HepG2 (cell line): ENCODE measurements around the gene FAM124A. TPM values are rescaled to one million over a fixed set of nuclear protein-coding genes. Genes with fewer than 3 reads are reported as not detected.
A peak's percentile ranks its signal among the peaks of the same experiment; 100 is the strongest.

Experiments used
- ARHGAP35 ChIP-seq: sonication (generic); formaldehyde crosslinking; IDR thresholded peaks from 2 replicates; pipeline ENCODE4 v1.9.0; 2022; ENCODE audit warnings: mild to moderate bottlenecking, inconsistent platforms, moderate library complexity, missing genetic modification reagents, borderline replicate concordance
- ARID4A ChIP-seq: sonication (generic); formaldehyde crosslinking; IDR thresholded peaks from 2 replicates; pipeline ENCODE4 v1.5.0; 2020; ENCODE audit warnings: mild to moderate bottlenecking, missing genetic modification reagents, borderline replicate concordance
- ASH2L ChIP-seq: fragments of 300-600, 200-600 bp; sonication (generic); IDR thresholded peaks from 2 replicates; pipeline ENCODE4 v1.7.0; 2017; ENCODE audit warnings: low read depth, mild to moderate bottlenecking, moderate library complexity, mixed read lengths, low read length; ENCODE audit not compliant: insufficient read length
- ATF7-NPFF ChIP-seq: sonication (generic); formaldehyde crosslinking; IDR thresholded peaks from 2 replicates; pipeline ENCODE4 v1.8.1; 2023; ENCODE audit warnings: mild to moderate bottlenecking, low read depth, missing genetic modification reagents, moderate library complexity
- CBX1 ChIP-seq: IDR thresholded peaks from one replicate; pipeline ENCODE4 v1.6.1; 2016; ENCODE audit warnings: antibody characterized with exemption, low read depth
- CHCHD3 ChIP-seq: sonication (generic); formaldehyde crosslinking; IDR thresholded peaks from 2 replicates; pipeline ENCODE4 v1.8.0; 2022; ENCODE audit warnings: mild to moderate bottlenecking, missing genetic modification reagents, moderate library complexity
- DNMT1 ChIP-seq: sonication (generic); formaldehyde crosslinking; IDR thresholded peaks from 2 replicates; pipeline ENCODE4 v1.5.1; 2020; ENCODE audit warnings: mild to moderate bottlenecking, missing genetic modification reagents
- MTF1 ChIP-seq: sonication (generic); formaldehyde crosslinking; IDR thresholded peaks from 2 replicates; pipeline ENCODE4 v1.5.0; 2020; ENCODE audit warnings: missing genetic modification reagents
- SNAI1 ChIP-seq: sonication (generic); formaldehyde crosslinking; IDR thresholded peaks from 2 replicates; pipeline ENCODE4 v1.5.0; 2020; ENCODE audit warnings: mild to moderate bottlenecking, missing genetic modification reagents, borderline replicate concordance
- SNAPC2 ChIP-seq: sonication (generic); formaldehyde crosslinking; IDR thresholded peaks from 2 replicates; pipeline ENCODE4 v1.8.1; 2022; ENCODE audit warnings: mild to moderate bottlenecking, missing genetic modification reagents
- SSRP1 ChIP-seq: IDR thresholded peaks from 2 replicates; pipeline ENCODE4 v1.6.1; 2016; ENCODE audit warnings: control low read depth
- U2AF2 ChIP-seq: fragments of 200-400 bp; formaldehyde crosslinking; IDR thresholded peaks from 2 replicates; pipeline ENCODE4 v1.6.1; 2017; ENCODE audit warnings: low read depth, mild to moderate bottlenecking, low read length
- YEATS4 ChIP-seq: sonication (generic); formaldehyde crosslinking; IDR thresholded peaks from 2 replicates; pipeline ENCODE4 v1.4.0; 2020; ENCODE audit warnings: missing genetic modification reagents, borderline replicate concordance
- YY1 ChIP-seq: IDR thresholded peaks from 2 replicates; pipeline ENCODE4 v1.6.1; 2011; ENCODE audit warnings: low read length, low read depth, moderate library complexity, mild to moderate bottlenecking; ENCODE audit not compliant: insufficient read depth, insufficient replicate concordance
- ZFX ChIP-seq: sonication (generic); formaldehyde crosslinking; IDR thresholded peaks from 2 replicates; pipeline ENCODE4 v1.4.0; 2020; ENCODE audit warnings: mild to moderate bottlenecking, low read depth, missing genetic modification reagents, moderate library complexity
- ZFY ChIP-seq: sonication (generic); formaldehyde crosslinking; IDR thresholded peaks from 2 replicates; pipeline ENCODE4 v1.4.0; 2020; ENCODE audit warnings: missing genetic modification reagents
- ZNF18 ChIP-seq: sonication (generic); formaldehyde crosslinking; IDR thresholded peaks from 2 replicates; pipeline ENCODE4 v1.8.0; 2022; ENCODE audit warnings: mild to moderate bottlenecking, missing genetic modification reagents; ENCODE audit not compliant: insufficient replicate concordance
- ZNF20 ChIP-seq: sonication (generic); formaldehyde crosslinking; IDR thresholded peaks from 2 replicates; pipeline ENCODE4 v1.4.0; 2020; ENCODE audit warnings: mild to moderate bottlenecking, moderate library complexity, missing genetic modification reagents
- ZNF317 ChIP-seq: sonication (generic); formaldehyde crosslinking; IDR thresholded peaks from 2 replicates; pipeline ENCODE4 v1.5.0; 2020; ENCODE audit warnings: mild to moderate bottlenecking, missing genetic modification reagents
- ZNF383 ChIP-seq: sonication (generic); formaldehyde crosslinking; IDR thresholded peaks from 2 replicates; pipeline ENCODE4 v1.4.0; 2020; ENCODE audit warnings: missing genetic modification reagents, mild to moderate bottlenecking, borderline replicate concordance
- ZNF598 ChIP-seq: sonication (generic); formaldehyde crosslinking; IDR thresholded peaks from 2 replicates; pipeline ENCODE4 v1.5.1; 2020; ENCODE audit warnings: mild to moderate bottlenecking, missing genetic modification reagents, borderline replicate concordance
- ZNF605 ChIP-seq: sonication (generic); formaldehyde crosslinking; IDR thresholded peaks from 2 replicates; pipeline ENCODE4 v1.8.0; 2022; ENCODE audit warnings: mild to moderate bottlenecking, missing genetic modification reagents
- ZNF777 ChIP-seq: sonication (generic); formaldehyde crosslinking; IDR thresholded peaks from 2 replicates; pipeline ENCODE4 v1.4.0; 2020; ENCODE audit warnings: missing genetic modification reagents
- polyA plus RNA-seq, 8 experiments: library from polyadenylated mRNA; depleted of rRNA in 3 of 8; stranded (reverse) in 7 of 8; unstranded in 1 of 8; fragments of >200 nt; fragmentation: Illumina TruSeq in 4 of 8; extraction: Trizol in 4 of 8; gene quantifications; 2 replicates each; pipeline versions ENCODE4 v1.2.1 to v1.2.3, GENCODE V29; 2011 to 2016; ENCODE audit warnings: low read depth in 4 of 8, missing spikeins in 1 of 8, mixed read lengths in 1 of 8; ENCODE audit not compliant: insufficient read depth in 1 of 8
- total RNA-seq, 5 experiments: library from RNA; depleted of rRNA; stranded (reverse); fragments of >200 nt; fragmentation: Illumina TruSeq; extraction: Trizol; gene quantifications; 2 replicates each; pipeline ENCODE4 v1.2.3, GENCODE V29; 2016; ENCODE audit warnings: low read depth in 1 of 5

The FAM124A gene
- total and polyA plus RNA-seq, 2 of the 13 experiments (the other 11 are each of a cell fraction or from before 2014, with no cell fraction given): not detected

GRCh38 chr13:51222037-51222685 lies at the start of gene FAM124A (continued):
- TF ChIP-seq ASH2L: peak; percentile 25
- TF ChIP-seq ARID4A (CRISPR knock-in tag): peak; percentile 15; the same call in 1 of the 2 replicates
- TF ChIP-seq ZNF20: no peak
- TF ChIP-seq ARHGAP35 (CRISPR knock-in tag): no peak
- TF ChIP-seq ZFY (CRISPR knock-in tag): 0 out of 2 replicates have a peak, but pooled peaks have one; percentile 20
- TF ChIP-seq MTF1 (CRISPR knock-in tag): no peak
- TF ChIP-seq ZNF317: no peak
- TF ChIP-seq CBX1: no peak
- TF ChIP-seq ZNF777 (CRISPR knock-in tag): peak; percentile 89
- TF ChIP-seq ZNF598: no peak
- no peak for TF ChIP-seq U2AF2
- no peak for TF ChIP-seq SNAI1
- TF ChIP-seq CHCHD3: 0 out of 2 replicates have a peak, but pooled peaks have one; percentile 43
- peak; percentile 28 for TF ChIP-seq YY1
- no peak for TF ChIP-seq ZNF383 (CRISPR knock-in tag)
- no peak for TF ChIP-seq SSRP1 (CRISPR knock-in tag)
- TF ChIP-seq ZFX (CRISPR knock-in tag): no peak
- peak; percentile 8; the same call in 1 of the 2 replicates for TF ChIP-seq ATF7-NPFF (CRISPR knock-in tag)
- TF ChIP-seq ZNF18 (CRISPR knock-in tag): no peak
- no peak for TF ChIP-seq SNAPC2 (CRISPR knock-in tag)
- 0 out of 2 replicates have a peak, but pooled peaks have one; percentile 37 for TF ChIP-seq YEATS4
- TF ChIP-seq ZNF605 (CRISPR knock-in tag): no peak
- peak; percentile 62; the same call in 1 of the 2 replicates for TF ChIP-seq DNMT1 (CRISPR knock-in tag)
